ENCODE measurements around the gene PFDN1. TPM values are rescaled to one million over a fixed set of nuclear protein-coding genes. Genes with fewer than 3 reads are reported as not detected.

The PFDN1 gene
- total and polyA plus RNA-seq, 9 of the 15 experiments (the other 6 are each of a cell fraction or from before 2014, with no cell fraction given) = 45.5 to 215 (median 78.0) TPM

DNA sequence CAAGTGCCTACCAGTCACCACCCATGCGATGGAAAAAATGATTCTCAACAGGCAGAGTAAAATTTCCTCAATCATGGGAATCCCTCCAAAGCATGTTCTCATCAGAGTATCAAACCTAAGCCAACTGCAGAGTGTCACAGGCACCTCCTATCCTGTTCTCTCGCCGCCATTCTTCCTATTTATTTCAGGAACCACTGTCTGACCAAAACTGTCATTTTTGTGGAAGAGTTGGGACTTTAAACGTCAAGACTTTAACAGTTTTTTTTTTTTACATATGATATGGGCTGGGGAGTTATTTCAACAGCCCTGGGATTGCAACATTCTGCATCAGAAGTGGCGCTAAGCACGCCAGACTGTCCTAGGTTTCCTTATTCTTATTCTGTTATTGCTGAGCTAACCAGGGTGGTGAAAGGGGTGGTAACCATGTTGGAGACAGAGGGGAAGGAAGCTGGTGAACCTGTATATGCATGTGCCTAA lies 29.5 kb downstream of the PFDN1 start (continued):
- TF ChIP-seq DACH1 (IDR thresholded peaks at IDR 0.05; ENCODE audit: partially characterized antibody) (no peak), PTBP1 (IDR thresholded peaks at IDR 0.05; ENCODE audit: low read depth, low read length) (no peak), NRF1 (conservative IDR thresholded peaks at IDR 0.05 in 1 of 2, IDR thresholded peaks at IDR 0.05 in 1 of 2) (no peak), XRCC4 (IDR thresholded peaks at IDR 0.05; ENCODE audit: extremely low read depth, insufficient read depth, insufficient read length) (no peak), ARID2 (IDR thresholded peaks at IDR 0.05) (no peak), MECOM (CRISPR knock-in tag; IDR thresholded peaks at IDR 0.05) (no peak), MXD1 (CRISPR knock-in tag; IDR thresholded peaks at IDR 0.05; ENCODE audit: borderline replicate concordance, poor library complexity, severe bottlenecking) (no peak), CEBPG (CRISPR knock-in tag; IDR thresholded peaks at IDR 0.05) (no peak), CEBPG (tag; conservative IDR thresholded peaks at IDR 0.05 in 1 of 2, IDR thresholded peaks at IDR 0.05 in 1 of 2) (peak in 1 of 2 experiments; percentile 46; a peak in 1 of 4 replicates), CEBPB (tag; IDR thresholded peaks at IDR 0.05) (peak; percentile 73)
- TF ChIP-seq, protein P1, sequence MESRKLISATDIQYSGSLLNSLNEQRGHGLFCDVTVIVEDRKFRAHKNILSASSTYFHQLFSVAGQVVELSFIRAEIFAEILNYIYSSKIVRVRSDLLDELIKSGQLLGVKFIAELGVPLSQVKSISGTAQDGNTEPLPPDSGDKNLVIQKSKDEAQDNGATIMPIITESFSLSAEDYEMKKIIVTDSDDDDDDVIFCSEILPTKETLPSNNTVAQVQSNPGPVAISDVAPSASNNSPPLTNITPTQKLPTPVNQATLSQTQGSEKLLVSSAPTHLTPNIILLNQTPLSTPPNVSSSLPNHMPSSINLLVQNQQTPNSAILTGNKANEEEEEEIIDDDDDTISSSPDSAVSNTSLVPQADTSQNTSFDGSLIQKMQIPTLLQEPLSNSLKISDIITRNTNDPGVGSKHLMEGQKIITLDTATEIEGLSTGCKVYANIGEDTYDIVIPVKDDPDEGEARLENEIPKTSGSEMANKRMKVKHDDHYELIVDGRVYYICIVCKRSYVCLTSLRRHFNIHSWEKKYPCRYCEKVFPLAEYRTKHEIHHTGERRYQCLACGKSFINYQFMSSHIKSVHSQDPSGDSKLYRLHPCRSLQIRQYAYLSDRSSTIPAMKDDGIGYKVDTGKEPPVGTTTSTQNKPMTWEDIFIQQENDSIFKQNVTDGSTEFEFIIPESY (CRISPR knock-in tag; IDR thresholded peaks at IDR 0.05) = peak; percentile 67; the same call in 1 of the 2 replicates
- TF ChIP-seq, protein P2, sequence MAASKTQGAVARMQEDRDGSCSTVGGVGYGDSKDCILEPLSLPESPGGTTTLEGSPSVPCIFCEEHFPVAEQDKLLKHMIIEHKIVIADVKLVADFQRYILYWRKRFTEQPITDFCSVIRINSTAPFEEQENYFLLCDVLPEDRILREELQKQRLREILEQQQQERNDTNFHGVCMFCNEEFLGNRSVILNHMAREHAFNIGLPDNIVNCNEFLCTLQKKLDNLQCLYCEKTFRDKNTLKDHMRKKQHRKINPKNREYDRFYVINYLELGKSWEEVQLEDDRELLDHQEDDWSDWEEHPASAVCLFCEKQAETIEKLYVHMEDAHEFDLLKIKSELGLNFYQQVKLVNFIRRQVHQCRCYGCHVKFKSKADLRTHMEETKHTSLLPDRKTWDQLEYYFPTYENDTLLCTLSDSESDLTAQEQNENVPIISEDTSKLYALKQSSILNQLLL (CRISPR knock-in tag; IDR thresholded peaks at IDR 0.05; ENCODE audit: borderline replicate concordance) = no peak

All from K562 (cell line).